HepG2 (cell line): ENCODE data around the gene SPACA4. TPM values are rescaled to one million over a fixed set of nuclear protein-coding genes. Genes with fewer than 3 reads are reported as not detected.

Experiments used
- AGO1 ChIP-seq: fragments of 200-400 bp; formaldehyde crosslinking; IDR thresholded peaks from 2 replicates; pipeline ENCODE4 v1.6.1; 2017; ENCODE audit warnings: mild to moderate bottlenecking, low read depth, low read length, moderate library complexity; ENCODE audit not compliant: poor library complexity, severe bottlenecking
- GLI4 ChIP-seq: sonication (generic); formaldehyde crosslinking; IDR thresholded peaks from 2 replicates; pipeline ENCODE4 v1.5.1; 2020; ENCODE audit warnings: missing genetic modification reagents, mild to moderate bottlenecking, moderate library complexity, borderline replicate concordance
- GRHL1 ChIP-seq: sonication (generic); formaldehyde crosslinking; conservative IDR thresholded peaks from 2 replicates; pipeline ENCODE4 v1.8.0; 2022; ENCODE audit warnings: missing genetic modification reagents
- HNRNPL ChIP-seq: fragments of 200-400 bp; formaldehyde crosslinking; IDR thresholded peaks from 2 replicates; pipeline ENCODE4 v1.6.1; 2017; ENCODE audit warnings: mild to moderate bottlenecking, low read depth, low read length
- HOXA5 ChIP-seq: sonication (generic); formaldehyde crosslinking; IDR thresholded peaks from 2 replicates; pipeline ENCODE4 v1.4.0; 2020; ENCODE audit warnings: missing genetic modification reagents
- KAT8 ChIP-seq: IDR thresholded peaks from 2 replicates; pipeline ENCODE4 v1.6.1; 2016; ENCODE audit warnings: missing genetic modification reagents, missing compliant biosample characterization
- LRRFIP1 ChIP-seq: sonication (generic); formaldehyde crosslinking; conservative IDR thresholded peaks from 2 replicates; pipeline ENCODE4 v1.4.0; 2020; ENCODE audit warnings: missing genetic modification reagents
- MATR3 ChIP-seq: sonication (generic); formaldehyde crosslinking; IDR thresholded peaks from 2 replicates; pipeline ENCODE4 v1.4.0; 2020; ENCODE audit warnings: missing genetic modification reagents
- NFYC ChIP-seq: IDR thresholded peaks from 2 replicates; pipeline ENCODE4 v1.6.1; 2016; ENCODE audit warnings: missing genetic modification reagents, missing compliant biosample characterization
- NR3C1 ChIP-seq: sonication (generic); formaldehyde crosslinking; IDR thresholded peaks from 2 replicates; pipeline ENCODE4 v1.4.0; 2020; ENCODE audit warnings: missing genetic modification reagents
- RAD51 ChIP-seq: fragments of 450-650 bp; IDR thresholded peaks from 2 replicates; pipeline ENCODE4 v1.6.1; 2016; ENCODE audit warnings: borderline replicate concordance
- REL ChIP-seq: sonication (generic); formaldehyde crosslinking; conservative IDR thresholded peaks from 2 replicates; pipeline ENCODE4 v1.8.0; 2022; ENCODE audit warnings: mild to moderate bottlenecking, missing genetic modification reagents, moderate library complexity
- SMC3 ChIP-seq: IDR thresholded peaks from 2 replicates; pipeline ENCODE4 v1.6.1; 2011; ENCODE audit warnings: low read length, improper control_type of control experiment
- SRY ChIP-seq: sonication (generic); formaldehyde crosslinking; IDR thresholded peaks from 2 replicates; pipeline ENCODE4 v1.8.0; 2022; ENCODE audit warnings: mild to moderate bottlenecking, missing genetic modification reagents
- TEF ChIP-seq: sonication (generic); formaldehyde crosslinking; IDR thresholded peaks from 2 replicates; pipeline ENCODE4 v1.5.0; 2020; ENCODE audit warnings: missing genetic modification reagents
- WIZ ChIP-seq: sonication (generic); formaldehyde crosslinking; IDR thresholded peaks from 2 replicates; pipeline ENCODE4 v1.5.1; 2020; ENCODE audit warnings: mild to moderate bottlenecking, missing genetic modification reagents
- ZBTB2 ChIP-seq: sonication (generic); formaldehyde crosslinking; IDR thresholded peaks from 2 replicates; pipeline ENCODE4 v1.8.0; 2022; ENCODE audit warnings: low read depth, missing genetic modification reagents
- ZKSCAN8 ChIP-seq: IDR thresholded peaks from 2 replicates; pipeline ENCODE4 v1.6.1; 2016; ENCODE audit warnings: borderline replicate concordance, missing genetic modification reagents, missing compliant biosample characterization
- ZNF276 ChIP-seq: sonication (generic); formaldehyde crosslinking; IDR thresholded peaks from 2 replicates; pipeline ENCODE4 v1.4.0; 2020; ENCODE audit warnings: mild to moderate bottlenecking, low read depth, missing genetic modification reagents
- ZNF282 ChIP-seq: fragments of 450-650 bp; IDR thresholded peaks from 2 replicates; pipeline ENCODE4 v1.6.1; 2018; ENCODE audit not compliant: partially characterized antibody
- ZNF550 ChIP-seq: sonication (generic); formaldehyde crosslinking; IDR thresholded peaks from 2 replicates; pipeline ENCODE4 v1.4.0; 2020; ENCODE audit warnings: mild to moderate bottlenecking, missing genetic modification reagents, borderline replicate concordance
- ZNF563 ChIP-seq: sonication (generic); formaldehyde crosslinking; IDR thresholded peaks from 2 replicates; pipeline ENCODE4 v1.8.0; 2022; ENCODE audit warnings: mild to moderate bottlenecking, moderate library complexity, missing genetic modification reagents
- ZNF772 ChIP-seq: sonication (generic); formaldehyde crosslinking; IDR thresholded peaks from 2 replicates; pipeline ENCODE4 v1.5.0; 2020; ENCODE audit warnings: mild to moderate bottlenecking, missing genetic modification reagents
- polyA plus RNA-seq, 8 experiments: library from polyadenylated mRNA; depleted of rRNA in 3 of 8; stranded (reverse) in 7 of 8; unstranded in 1 of 8; fragments of >200 nt; fragmentation: Illumina TruSeq in 4 of 8; extraction: Trizol in 4 of 8; gene quantifications; 2 replicates each; pipeline versions ENCODE4 v1.2.1 to v1.2.3, GENCODE V29; 2011 to 2016; ENCODE audit warnings: low read depth in 4 of 8, missing spikeins in 1 of 8, mixed read lengths in 1 of 8; ENCODE audit not compliant: insufficient read depth in 1 of 8
- total RNA-seq, 5 experiments: library from RNA; depleted of rRNA; stranded (reverse); fragments of >200 nt; fragmentation: Illumina TruSeq; extraction: Trizol; gene quantifications; 2 replicates each; pipeline ENCODE4 v1.2.3, GENCODE V29; 2016; ENCODE audit warnings: low read depth in 1 of 5

The SPACA4 gene
- total and polyA plus RNA-seq, 2 of the 13 experiments (the other 11 are each of a cell fraction or from before 2014, with no cell fraction given): not detected

- TF ChIP-seq NFYC (no peak), ZNF563 (CRISPR knock-in tag) (peak; percentile 87), AGO1 (no peak), HOXA5 (CRISPR knock-in tag) (peak; percentile 77), GRHL1 (CRISPR knock-in tag) (no peak), LRRFIP1 (CRISPR knock-in tag) (no peak), ZNF276 (CRISPR knock-in tag) (no peak), REL (CRISPR knock-in tag) (no peak), ZKSCAN8 (CRISPR knock-in tag) (peak; percentile 88; the same call in 1 of the 2 replicates), NR3C1 (CRISPR knock-in tag) (no peak), ZNF550 (CRISPR knock-in tag) (0 out of 2 replicates have a peak, but pooled peaks have one; percentile 75), RAD51 (no peak), WIZ (no peak; the same call in 1 of the 2 replicates), KAT8 (peak; percentile 74), MATR3 (no peak), SMC3 (no peak), SRY (CRISPR knock-in tag) (peak; percentile 81), ZNF282 (no peak), ZBTB2 (CRISPR knock-in tag) (no peak), HNRNPL (0 out of 2 replicates have a peak, but pooled peaks have one; percentile 40), ZNF772 (no peak), TEF (CRISPR knock-in tag) (no peak), GLI4 (no peak)
These were observed 48.4 kb upstream of the SPACA4 start (continued) for GRCh38 chr19:48558018-48558684.
